Placental epithelial cell (primary cell): Measurements from ENCODE around the gene RUFY4. TPM values are rescaled to one million over a fixed set of nuclear protein-coding genes. Genes with fewer than 3 reads are reported as not detected.

ENCODE experiments used
- total RNA-seq: library from RNA; depleted of rRNA; stranded (reverse); fragments of >200 nt; gene quantifications from 2 replicates; pipeline ENCODE4 v1.2.3, GENCODE V29; 2012

RUFY4 gene, protein sequence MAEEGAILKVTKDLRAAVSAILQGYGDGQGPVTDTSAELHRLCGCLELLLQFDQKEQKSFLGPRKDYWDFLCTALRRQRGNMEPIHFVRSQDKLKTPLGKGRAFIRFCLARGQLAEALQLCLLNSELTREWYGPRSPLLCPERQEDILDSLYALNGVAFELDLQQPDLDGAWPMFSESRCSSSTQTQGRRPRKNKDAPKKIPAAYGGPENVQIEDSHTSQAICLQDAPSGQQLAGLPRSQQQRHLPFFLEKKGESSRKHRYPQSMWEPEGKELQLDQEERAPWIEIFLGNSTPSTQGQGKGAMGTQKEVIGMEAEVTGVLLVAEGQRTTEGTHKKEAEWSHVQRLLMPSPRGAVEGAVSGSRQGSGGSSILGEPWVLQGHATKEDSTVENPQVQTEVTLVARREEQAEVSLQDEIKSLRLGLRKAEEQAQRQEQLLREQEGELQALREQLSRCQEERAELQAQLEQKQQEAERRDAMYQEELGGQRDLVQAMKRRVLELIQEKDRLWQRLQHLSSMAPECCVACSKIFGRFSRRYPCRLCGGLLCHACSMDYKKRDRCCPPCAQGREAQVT
- total RNA-seq: not detected in 2 replicates

DNA sequence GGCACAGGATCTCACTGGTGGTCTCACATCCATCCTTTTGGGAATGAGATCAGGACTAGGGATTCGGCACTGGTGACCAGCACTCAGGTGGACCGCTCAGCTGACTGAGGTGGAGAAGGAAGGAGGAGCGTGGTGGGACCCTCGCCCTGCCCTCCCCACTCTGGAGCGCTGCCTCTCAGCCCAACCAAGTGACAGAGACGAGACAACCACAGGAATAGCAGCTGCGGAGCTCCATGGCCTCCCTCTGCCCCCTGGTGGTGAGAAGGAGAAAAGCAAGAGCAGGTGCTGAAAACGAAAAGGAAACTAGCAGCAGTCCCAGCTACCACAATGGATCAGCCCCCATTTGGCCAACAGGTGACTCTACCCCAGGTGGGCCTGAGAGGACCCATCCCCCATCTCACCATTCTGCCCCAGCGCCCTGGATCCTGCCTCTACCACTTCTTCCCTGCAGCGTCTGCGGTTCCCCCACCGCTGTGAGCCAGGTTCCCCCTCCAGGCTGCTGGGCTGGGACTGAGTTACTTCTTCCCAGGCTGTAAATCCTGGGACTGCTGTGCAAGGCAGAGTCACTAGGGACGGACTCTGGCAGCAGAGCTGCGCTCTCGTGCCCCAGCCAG is at the start of gene RUFY4:
RUFY4 (plus strand) TSS at position 533 of the 614 bp plus-strand sequence. CDS start 1,353 bp downstream, outside the sequence.

DNA sequence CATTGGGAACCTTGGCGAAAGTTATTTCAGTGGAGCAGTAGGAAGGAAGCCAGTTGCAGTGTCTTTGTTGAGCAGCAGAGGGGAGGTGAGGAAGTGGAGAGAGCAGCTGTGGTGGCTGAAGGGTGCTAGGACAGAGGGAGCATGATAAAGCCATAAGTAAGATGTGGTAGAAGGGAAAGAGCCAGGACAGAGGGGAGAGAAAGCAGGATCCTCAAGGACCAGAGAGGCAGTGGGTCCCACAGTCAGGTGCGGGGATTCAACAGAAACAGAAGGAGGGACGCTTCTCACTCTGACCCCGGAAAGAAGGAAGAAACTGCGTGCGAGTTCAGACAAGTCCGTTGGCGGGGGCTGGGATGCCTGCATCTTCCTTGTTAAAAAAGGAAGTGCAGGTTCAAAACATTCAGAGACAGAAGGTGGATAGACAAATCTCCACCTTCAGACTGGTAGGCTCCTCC is 56.6 kb downstream of the RUFY4 start, which contains the start of gene CXCR2:
CXCR2 (plus strand) TSS at position 403 of the 455 bp plus-strand sequence. CDS start 8,774 bp downstream, outside the sequence.

Other genes starting within 250 kb of the RUFY4 start
- 5.5 and 6.3 TPM in 2 replicates for gene TNS1, start 66.3 kb upstream of the RUFY4 start, total RNA-seq
- not detected in 2 replicates for gene CXCR2, start 56.8 kb downstream of the RUFY4 start, total RNA-seq
- gene CXCR1, start 97.7 kb downstream of the RUFY4 start, total RNA-seq: not detected in 2 replicates
- gene ARPC2, start 147.9 kb downstream of the RUFY4 start, total RNA-seq: 268 and 530 TPM in 2 replicates
- gene GPBAR1, start 191.8 kb downstream of the RUFY4 start, total RNA-seq: 0.39 and 1.2 TPM in 2 replicates
- 113 and 117 TPM in 2 replicates for gene AAMP, start 200.9 kb downstream of the RUFY4 start, total RNA-seq
- 27.9 and 37.8 TPM in 2 replicates for gene PNKD, start 201.3 kb downstream of the RUFY4 start, total RNA-seq
- gene TMBIM1, start 223.2 kb downstream of the RUFY4 start, total RNA-seq: 143 and 283 TPM in 2 replicates